OCI-M2 (cell line): ENCODE measurements around the gene NISCH.
A peak's percentile ranks its signal among the peaks of the same experiment; 100 is the strongest.

Experiments
- DNase-seq: peaks from one replicate; lab custom pipeline; 2025; ENCODE audit not compliant: unreplicated experiment; lab: John Stamatoyannopoulos, UW

NISCH gene

GRCh38 chr3:52455283-52456168 is at the start of gene NISCH:
Gene NISCH, plus strand, starts transcription at chr3:52455604. Its CDS starts 38 bp downstream, at chr3:52455642.
- DNase-seq: peak; percentile 12

GRCh38 chr3:52406231-52406661 is 49.2 kb upstream of the NISCH start:
- DNase-seq: no peak

- no peak for DNase-seq
Measured at GRCh38 chr3:52406791-52407510, 48.5 kb upstream of the NISCH start.

GRCh38 chr3:52407779-52408178 is 47.6 kb upstream of the NISCH start:
- no peak for DNase-seq

GRCh38 chr3:52408466-52408865 is 46.9 kb upstream of the NISCH start:
- no peak for DNase-seq

- DNase-seq: no peak
Measured at GRCh38 chr3:52415800-52416199, 39.6 kb upstream of the NISCH start.

GRCh38 chr3:52420388-52420787 is 35.0 kb upstream of the NISCH start:
- no peak for DNase-seq

GRCh38 chr3:52422669-52423068 is 32.7 kb upstream of the NISCH start:
- DNase-seq: no peak

GRCh38 chr3:52423173-52423572 is 32.2 kb upstream of the NISCH start:
- DNase-seq: no peak

GRCh38 chr3:52428151-52429005 is 27.0 kb upstream of the NISCH start:
- no peak for DNase-seq

- no peak for DNase-seq
Measured at GRCh38 chr3:52429031-52429430, 26.4 kb upstream of the NISCH start.

- DNase-seq: no peak
Measured at GRCh38 chr3:52429779-52430415, 25.5 kb upstream of the NISCH start.

GRCh38 chr3:52430416-52430810 is 25.0 kb upstream of the NISCH start:
- no peak for DNase-seq

GRCh38 chr3:52431459-52432223 is 23.8 kb upstream of the NISCH start:
- DNase-seq: no peak

GRCh38 chr3:52432225-52432624 is 23.2 kb upstream of the NISCH start:
- no peak for DNase-seq

- DNase-seq: no peak
Measured at GRCh38 chr3:52432691-52433141, 22.7 kb upstream of the NISCH start.

- DNase-seq: no peak
Measured at GRCh38 chr3:52433328-52433995, 21.9 kb upstream of the NISCH start.

- peak; percentile 23 for DNase-seq
Measured at GRCh38 chr3:52433996-52434479, 21.4 kb upstream of the NISCH start.

GRCh38 chr3:52434491-52435115 is 20.8 kb upstream of the NISCH start:
- no peak for DNase-seq
